ENCODE results near the gene SH3GLB2. TPM values are rescaled to one million over a fixed set of nuclear protein-coding genes. Genes with fewer than 3 reads are reported as not detected.

SH3GLB2 gene
- total and polyA plus RNA-seq, 10 of the 15 experiments (the other 5 are each of a cell fraction or from before 2014, with no cell fraction given): 0.21 to 61.3 (median 30.8) TPM

DNA sequence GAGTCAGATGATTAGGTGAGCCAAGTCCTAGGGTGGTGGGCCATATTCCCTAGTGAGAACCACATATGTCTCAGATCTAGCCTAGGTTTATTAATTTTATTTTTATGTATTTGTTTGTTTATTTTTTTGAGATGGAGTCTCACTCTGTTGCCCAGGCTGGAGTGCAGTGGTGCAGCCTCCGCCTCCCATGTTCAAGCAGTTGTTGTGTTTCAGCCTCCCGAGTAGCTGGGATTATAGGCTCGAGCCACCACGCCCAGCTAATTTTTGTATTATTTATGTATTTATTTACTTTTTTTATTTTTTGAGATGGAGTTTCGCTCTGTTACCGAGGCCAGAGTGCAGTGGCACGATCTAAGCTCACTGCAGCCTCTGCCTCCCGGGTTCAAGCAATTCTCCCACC lies 44.6 kb downstream of the SH3GLB2 start (continued):
- TF ChIP-seq SIN3A (IDR thresholded peaks at IDR 0.05; ENCODE audit: low read depth, low read length) (no peak), MEF2B (IDR thresholded peaks at IDR 0.05; ENCODE audit: partially characterized antibody, poor library complexity, severe bottlenecking) (no peak), SUZ12 (IDR thresholded peaks at IDR 0.05; ENCODE audit: unreplicated experiment) (no peak), WRNIP1 (IDR thresholded peaks at IDR 0.05; ENCODE audit: borderline replicate concordance, low read depth, low read length) (no peak)

DNA sequence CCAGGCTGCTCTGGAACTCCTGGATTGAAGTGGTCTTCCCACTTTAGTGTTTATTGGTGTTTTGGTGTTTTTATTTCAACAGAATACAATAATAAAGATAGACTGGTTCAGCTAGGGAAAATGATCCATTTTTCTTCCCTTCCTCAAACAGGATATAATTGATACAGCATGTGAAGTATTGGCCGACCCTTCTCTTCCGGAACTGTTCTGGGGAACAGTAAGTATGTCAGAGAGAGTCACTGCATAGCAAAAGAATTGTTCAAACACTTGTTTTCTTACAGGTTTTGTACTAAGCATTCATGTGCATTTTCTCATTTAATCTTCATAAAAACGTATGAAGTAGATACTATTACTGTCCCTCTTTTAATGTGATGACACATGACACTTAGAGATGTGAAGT lies 49.0 kb downstream of the SH3GLB2 start:
- no peak overlapping the region for H3K9ac ChIP-seq (ENCODE audit: control insufficient read depth, insufficient read depth, low read length)
- no peaks in the 10 kb centered on the region for H3K27me3 ChIP-seq (replicated peaks in 1 of 2; ENCODE audit: control insufficient read depth in 2 of 2, insufficient read depth in 2 of 2, low read length in 1 of 2)
- no peak overlapping the region for H3K4me3 ChIP-seq
- H3K27ac ChIP-seq (ENCODE audit: control insufficient read depth, insufficient read depth): no peak overlapping the region
- ChIA-PET POLR2A (no interaction called here), RAD21 (ENCODE audit: unreplicated experiment) (no interaction called here), CTCF (no interaction called here), SMC1A (ENCODE audit: uncharacterized antibody, unreplicated experiment) (no interaction called here)
- intact Hi-C loops (cut with micrococcal nuclease; ENCODE audit: unreplicated experiment) (no loop called here), in situ Hi-C loops (cut with MboI) (no loop called here)
- no peak overlapping the region for H3K4me2 ChIP-seq (ENCODE audit: control insufficient read depth, insufficient read depth)
- no peaks in the 10 kb centered on the region for H4K20me1 ChIP-seq (ENCODE audit: control insufficient read depth, insufficient read depth)
- H3K79me2 ChIP-seq (ENCODE audit: control insufficient read depth, insufficient read depth, low read length): no peaks in the 10 kb centered on the region
- no peak overlapping the region for H2AFZ ChIP-seq (ENCODE audit: control insufficient read depth, low read depth, low read length)
- no peak for ATAC-seq
- 80% methylated on average over 3 of the region's 3 CpGs for WGBS (ENCODE audit: insufficient coverage, insufficient replicate concordance, low lambda C conversion rate, missing lambda C conversion rate)
- TF ChIP-seq GABPA (IDR thresholded peaks at IDR 0.05; ENCODE audit: low read depth) (no peak), SMC3 (IDR thresholded peaks at IDR 0.05; ENCODE audit: borderline replicate concordance, low read length) (no peak), HCFC1 (IDR thresholded peaks at IDR 0.05; ENCODE audit: low read length) (no peak), RAD51 (IDR thresholded peaks at IDR 0.05) (no peak), RBBP5 (conservative IDR thresholded peaks at IDR 0.05) (no peak), CEBPB (IDR thresholded peaks at IDR 0.05; ENCODE audit: borderline replicate concordance in 1 of 2, low read depth in 2 of 2, low read length in 2 of 2) (no peak), POLR2AphosphoS2 (IDR thresholded peaks at IDR 0.05; ENCODE audit: low read depth, low read length) (no peak), MXI1 (IDR thresholded peaks at IDR 0.05; ENCODE audit: low read depth, low read length) (no peak), EP300 (IDR thresholded peaks at IDR 0.05; ENCODE audit: borderline replicate concordance in 1 of 2, control insufficient read depth in 1 of 2, low read depth in 2 of 2, low read length in 2 of 2) (no peak)
- TF ChIP-seq, protein P1, sequence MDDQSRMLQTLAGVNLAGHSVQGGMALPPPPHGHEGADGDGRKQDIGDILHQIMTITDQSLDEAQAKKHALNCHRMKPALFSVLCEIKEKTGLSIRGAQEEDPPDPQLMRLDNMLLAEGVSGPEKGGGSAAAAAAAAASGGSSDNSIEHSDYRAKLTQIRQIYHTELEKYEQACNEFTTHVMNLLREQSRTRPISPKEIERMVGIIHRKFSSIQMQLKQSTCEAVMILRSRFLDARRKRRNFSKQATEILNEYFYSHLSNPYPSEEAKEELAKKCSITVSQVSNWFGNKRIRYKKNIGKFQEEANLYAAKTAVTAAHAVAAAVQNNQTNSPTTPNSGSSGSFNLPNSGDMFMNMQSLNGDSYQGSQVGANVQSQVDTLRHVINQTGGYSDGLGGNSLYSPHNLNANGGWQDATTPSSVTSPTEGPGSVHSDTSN (IDR thresholded peaks at IDR 0.05; ENCODE audit: insufficient replicate concordance, low read depth, low read length): no peak
- no peaks in the 10 kb centered on the region for H3K4me1 ChIP-seq (ENCODE audit: control insufficient read depth, insufficient read depth, low read length)
- BruUV-seq (replicated peaks): no TSS peak
- no peak for FAIRE-seq
- no peak for DNase-seq (ENCODE audit: low read depth, low spot score)
- H3K9me3 ChIP-seq (replicated peaks; ENCODE audit: control insufficient read depth, insufficient read depth, low read length): no peaks in the 10 kb centered on the region
- H3K36me3 ChIP-seq (ENCODE audit: control insufficient read depth in 2 of 2, insufficient read depth in 2 of 2, low read length in 1 of 2): peaks cover 15 to 41% of the 10 kb centered on the region in 2 experiments
